ENCODE data around the gene UTY.

DNA sequence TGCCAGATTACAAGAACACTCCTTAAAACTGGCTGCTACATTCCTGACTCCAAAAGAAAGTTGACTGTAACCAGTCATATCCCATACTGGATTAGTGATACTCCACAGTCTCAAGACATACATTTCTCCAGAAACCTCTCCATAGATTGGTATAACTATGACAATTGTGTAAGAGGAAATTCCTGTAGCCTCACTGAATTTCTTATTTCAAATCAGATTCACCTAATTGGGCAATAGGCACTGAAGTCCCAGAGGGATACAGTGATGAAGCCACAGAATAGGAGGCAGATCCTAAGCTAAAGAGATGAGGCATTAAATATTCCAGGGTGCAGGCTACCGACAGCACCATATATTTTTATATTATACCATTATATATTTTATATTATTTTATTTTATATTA is 39.0 kb downstream of the UTY start:
- TF ChIP-seq, protein P1, sequence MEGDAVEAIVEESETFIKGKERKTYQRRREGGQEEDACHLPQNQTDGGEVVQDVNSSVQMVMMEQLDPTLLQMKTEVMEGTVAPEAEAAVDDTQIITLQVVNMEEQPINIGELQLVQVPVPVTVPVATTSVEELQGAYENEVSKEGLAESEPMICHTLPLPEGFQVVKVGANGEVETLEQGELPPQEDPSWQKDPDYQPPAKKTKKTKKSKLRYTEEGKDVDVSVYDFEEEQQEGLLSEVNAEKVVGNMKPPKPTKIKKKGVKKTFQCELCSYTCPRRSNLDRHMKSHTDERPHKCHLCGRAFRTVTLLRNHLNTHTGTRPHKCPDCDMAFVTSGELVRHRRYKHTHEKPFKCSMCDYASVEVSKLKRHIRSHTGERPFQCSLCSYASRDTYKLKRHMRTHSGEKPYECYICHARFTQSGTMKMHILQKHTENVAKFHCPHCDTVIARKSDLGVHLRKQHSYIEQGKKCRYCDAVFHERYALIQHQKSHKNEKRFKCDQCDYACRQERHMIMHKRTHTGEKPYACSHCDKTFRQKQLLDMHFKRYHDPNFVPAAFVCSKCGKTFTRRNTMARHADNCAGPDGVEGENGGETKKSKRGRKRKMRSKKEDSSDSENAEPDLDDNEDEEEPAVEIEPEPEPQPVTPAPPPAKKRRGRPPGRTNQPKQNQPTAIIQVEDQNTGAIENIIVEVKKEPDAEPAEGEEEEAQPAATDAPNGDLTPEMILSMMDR (IDR thresholded peaks at IDR 0.05), result no peak
- TF ChIP-seq POLR2A (IDR thresholded peaks at IDR 0.05), result no peak
- TF ChIP-seq POLR2AphosphoS5 (IDR thresholded peaks at IDR 0.05), result no peak

Measured in sigmoid colon (tissue), 4 donors.